ENCODE results near the gene MAT2B. TPM values are rescaled to one million over a fixed set of nuclear protein-coding genes. Genes with fewer than 3 reads are reported as not detected.
A peak's percentile ranks its signal among the peaks of the same experiment; 100 is the strongest.

Gene MAT2B
- total and polyA plus RNA-seq, 5 donors from 2014 or later = 88.9 to 444 (median 406) TPM

GRCh38 chr5:163505049-163505367 is 411 bp upstream of the MAT2B start:
- peak overlapping the region; percentile 95 for H3K4me3 ChIP-seq (ENCODE audit: low read depth, low read length)
- no peaks in the 10 kb centered on the region for H3K9me3 Mint-ChIP-seq
- peak overlapping the region; percentile 99 for H3K27ac ChIP-seq (ENCODE audit: insufficient read depth, low read length, poor library complexity, severe bottlenecking)
- no peaks in the 10 kb centered on the region for H3K36me3 ChIP-seq (ENCODE audit: control insufficient read depth, insufficient read depth, low read length)
- H3K27me3 Mint-ChIP-seq = no peaks in the 10 kb centered on the region
- H3K9me3 ChIP-seq (ENCODE audit: control insufficient read depth in 2 of 2, low read length in 2 of 2) = no peaks in the 10 kb centered on the region
- H3K36me3 Mint-ChIP-seq = peaks cover 4% of the 10 kb centered on the region
- H3K27me3 ChIP-seq (ENCODE audit: control insufficient read depth, insufficient read depth, low read length) = no peaks in the 10 kb centered on the region
- H3K4me1 ChIP-seq (ENCODE audit: control insufficient read depth, insufficient read depth, low read length, poor library complexity, severe bottlenecking) = peaks cover 53% of the 10 kb centered on the region
- peak overlapping the region; percentile 94 to 99 (median 96) for H3K4me3 Mint-ChIP-seq
- H3K27ac Mint-ChIP-seq = peak overlapping the region; percentile 99 to 100 (median 100)
- no peak for DNase-seq
- no peak for ATAC-seq (ENCODE audit: low read depth in 2 of 2)
- peaks cover 11 to 51% (median 42%) of the 10 kb centered on the region in 4 donors for H3K4me1 Mint-ChIP-seq

GRCh38 chr5:163506095-163506457 is 657 bp downstream of the MAT2B start:
- Histone ChIP-seq H3K27me3 (ENCODE audit: control insufficient read depth, insufficient read depth, low read length) (no peaks in the 10 kb centered on the region), H3K27ac (ENCODE audit: insufficient read depth, low read length, poor library complexity, severe bottlenecking) (peak overlapping the region; percentile 99), H3K36me3 (ENCODE audit: control insufficient read depth, insufficient read depth, low read length) (peaks cover 2% of the 10 kb centered on the region), H3K4me3 (ENCODE audit: low read depth, low read length) (peak overlapping the region; percentile 96), H3K9me3 (ENCODE audit: control insufficient read depth in 2 of 2, low read length in 2 of 2) (no peaks in the 10 kb centered on the region), H3K4me1 (ENCODE audit: control insufficient read depth, insufficient read depth, low read length, poor library complexity, severe bottlenecking) (peaks cover 64% of the 10 kb centered on the region)
- Mint-ChIP-seq H3K27me3 (no peaks in the 10 kb centered on the region), H3K4me3 (peak overlapping the region; percentile 94 to 99 (median 96)), H3K36me3 (peaks cover 8% of the 10 kb centered on the region), H3K27ac (peak overlapping the region; percentile 99 to 100 (median 100)), H3K4me1 (peaks cover 6 to 62% (median 49%) of the 10 kb centered on the region in 4 donors), H3K9me3 (no peaks in the 10 kb centered on the region)
- DNase-seq (no peak), ATAC-seq (ENCODE audit: low read depth in 2 of 2) (peak in 1 of 2 donors; percentile 4)

DNA sequence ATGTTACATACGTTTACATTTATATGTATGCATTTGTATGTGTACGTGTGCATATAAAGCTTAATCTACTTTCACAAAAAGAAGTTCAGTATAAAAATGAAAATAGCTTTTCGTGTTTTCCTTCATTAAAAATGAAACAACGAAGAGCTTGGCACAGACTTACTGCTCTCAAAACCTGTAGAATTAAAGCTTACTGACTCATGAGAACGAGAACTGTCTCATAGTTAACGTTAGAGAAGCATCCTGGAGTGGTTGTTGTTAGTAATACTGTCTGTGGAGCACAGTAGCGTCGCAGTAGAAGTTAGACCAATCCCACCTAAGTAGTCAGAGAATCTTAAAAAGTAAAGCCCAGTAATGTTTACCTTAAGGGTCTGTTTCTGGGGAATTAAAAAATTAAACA is 1.3 kb downstream of the MAT2B start:
- DNase-seq (peak in 1 of 3 donors; percentile 54), ATAC-seq (ENCODE audit: low read depth in 2 of 2) (no peak)
- H3K27me3 ChIP-seq (ENCODE audit: control insufficient read depth, insufficient read depth, low read length) = no peaks in the 10 kb centered on the region
- peaks cover 70% of the 10 kb centered on the region for H3K4me1 ChIP-seq (ENCODE audit: control insufficient read depth, insufficient read depth, low read length, poor library complexity, severe bottlenecking)
- peak overlapping the region; percentile 94 to 99 (median 96) for H3K4me3 Mint-ChIP-seq
- H3K4me3 ChIP-seq (ENCODE audit: low read depth, low read length) = peak overlapping the region; percentile 96
- H3K36me3 Mint-ChIP-seq = peaks cover 9% of the 10 kb centered on the region
- H3K9me3 ChIP-seq (ENCODE audit: control insufficient read depth in 2 of 2, low read length in 2 of 2) = no peaks in the 10 kb centered on the region
- peak overlapping the region; percentile 99 for H3K27ac ChIP-seq (ENCODE audit: insufficient read depth, low read length, poor library complexity, severe bottlenecking)
- peak overlapping the region; percentile 99 to 100 (median 100) for H3K27ac Mint-ChIP-seq
- peaks cover 7 to 62% (median 51%) of the 10 kb centered on the region in 4 donors for H3K4me1 Mint-ChIP-seq
- no peaks in the 10 kb centered on the region for H3K27me3 Mint-ChIP-seq
- H3K36me3 ChIP-seq (ENCODE audit: control insufficient read depth, insufficient read depth, low read length) = peaks cover 5% of the 10 kb centered on the region
- no peaks in the 10 kb centered on the region for H3K9me3 Mint-ChIP-seq

- Mint-ChIP-seq H3K4me3 (peak overlapping the region; percentile 94 to 99 (median 96)), H3K27ac (peak overlapping the region; percentile 99 to 100 (median 100)), H3K27me3 (no peaks in the 10 kb centered on the region), H3K36me3 (peaks cover 26% of the 10 kb centered on the region), H3K4me1 (peaks cover 20 to 67% (median 58%) of the 10 kb centered on the region in 4 donors), H3K9me3 (no peaks in the 10 kb centered on the region)
- Histone ChIP-seq H3K27ac (ENCODE audit: insufficient read depth, low read length, poor library complexity, severe bottlenecking) (peak overlapping the region; percentile 99), H3K4me3 (ENCODE audit: low read depth, low read length) (peak overlapping the region; percentile 96), H3K4me1 (ENCODE audit: control insufficient read depth, insufficient read depth, low read length, poor library complexity, severe bottlenecking) (peaks cover 73% of the 10 kb centered on the region), H3K9me3 (ENCODE audit: control insufficient read depth in 2 of 2, low read length in 2 of 2) (no peaks in the 10 kb centered on the region), H3K27me3 (ENCODE audit: control insufficient read depth, insufficient read depth, low read length) (no peaks in the 10 kb centered on the region), H3K36me3 (ENCODE audit: control insufficient read depth, insufficient read depth, low read length) (peaks cover 25% of the 10 kb centered on the region)
- ATAC-seq (ENCODE audit: low read depth in 2 of 2) (no peak), DNase-seq (no peak)
These were observed 3.3 kb downstream of the MAT2B start for GRCh38 chr5:163508753-163509152.

- H3K27me3 Mint-ChIP-seq = no peaks in the 10 kb centered on the region
These were observed 4.0 kb downstream of the MAT2B start for GRCh38 chr5:163509291-163509951.

GRCh38 chr5:163512526-163512925 is 7.1 kb downstream of the MAT2B start:
- Histone ChIP-seq H3K36me3 (ENCODE audit: control insufficient read depth, insufficient read depth, low read length) (peaks cover 62% of the 10 kb centered on the region), H3K4me1 (ENCODE audit: control insufficient read depth, insufficient read depth, low read length, poor library complexity, severe bottlenecking) (peaks cover 59% of the 10 kb centered on the region), H3K4me3 (ENCODE audit: low read depth, low read length) (peak overlapping the region; percentile 69), H3K27me3 (ENCODE audit: control insufficient read depth, insufficient read depth, low read length) (no peaks in the 10 kb centered on the region), H3K27ac (ENCODE audit: insufficient read depth, low read length, poor library complexity, severe bottlenecking) (no peak overlapping the region), H3K9me3 (ENCODE audit: control insufficient read depth in 2 of 2, low read length in 2 of 2) (no peaks in the 10 kb centered on the region)
- peaks cover 48% of the 10 kb centered on the region for H3K36me3 Mint-ChIP-seq
- H3K4me3 Mint-ChIP-seq = peak overlapping the region in 3 of 4 donors; percentile 40 to 68 (median 59)
- ATAC-seq (ENCODE audit: low read depth in 2 of 2) (no peak), DNase-seq (no peak)
- H3K27me3 Mint-ChIP-seq = no peaks in the 10 kb centered on the region
- peak overlapping the region in 2 of 3 donors; percentile 81 to 84 for H3K27ac Mint-ChIP-seq
- no peaks in the 10 kb centered on the region for H3K9me3 Mint-ChIP-seq
- peaks cover 22 to 87% (median 54%) of the 10 kb centered on the region in 4 donors for H3K4me1 Mint-ChIP-seq

More at GRCh38 chr5:163509291-163509951, 4.0 kb downstream of the MAT2B start:
- H3K27ac Mint-ChIP-seq = peak overlapping the region; percentile 99 to 100 (median 100)
- H3K27ac ChIP-seq (ENCODE audit: insufficient read depth, low read length, poor library complexity, severe bottlenecking) = peak overlapping the region; percentile 99
- no peaks in the 10 kb centered on the region for H3K27me3 ChIP-seq (ENCODE audit: control insufficient read depth, insufficient read depth, low read length)
- H3K9me3 Mint-ChIP-seq = no peaks in the 10 kb centered on the region
- H3K36me3 Mint-ChIP-seq = peaks cover 27% of the 10 kb centered on the region
- DNase-seq = peak in 1 of 3 donors; percentile 21
- peaks cover 20 to 67% (median 54%) of the 10 kb centered on the region in 4 donors for H3K4me1 Mint-ChIP-seq
- peak overlapping the region; percentile 96 for H3K4me3 ChIP-seq (ENCODE audit: low read depth, low read length)
- no peaks in the 10 kb centered on the region for H3K9me3 ChIP-seq (ENCODE audit: control insufficient read depth in 2 of 2, low read length in 2 of 2)
- peaks cover 70% of the 10 kb centered on the region for H3K4me1 ChIP-seq (ENCODE audit: control insufficient read depth, insufficient read depth, low read length, poor library complexity, severe bottlenecking)
- ATAC-seq (ENCODE audit: low read depth in 2 of 2) = no peak
- peaks cover 31% of the 10 kb centered on the region for H3K36me3 ChIP-seq (ENCODE audit: control insufficient read depth, insufficient read depth, low read length)
- peak overlapping the region; percentile 94 to 99 (median 96) for H3K4me3 Mint-ChIP-seq

- no peaks in the 10 kb centered on the region for H3K27me3 Mint-ChIP-seq
- ATAC-seq (ENCODE audit: low read depth in 2 of 2) (no peak), DNase-seq (no peak)
- H3K4me1 ChIP-seq (ENCODE audit: control insufficient read depth, insufficient read depth, low read length, poor library complexity, severe bottlenecking) = no peaks in the 10 kb centered on the region
- H3K27me3 ChIP-seq (ENCODE audit: control insufficient read depth, insufficient read depth, low read length) = no peaks in the 10 kb centered on the region
- peaks cover 0 to 6% (median 0%) of the 10 kb centered on the region in 4 donors for H3K4me1 Mint-ChIP-seq
- H3K27ac Mint-ChIP-seq = peak overlapping the region in 1 of 3 donors; percentile 58
- no peak overlapping the region for H3K4me3 Mint-ChIP-seq
- no peak overlapping the region for H3K4me3 ChIP-seq (ENCODE audit: low read depth, low read length)
- peaks cover 0 to 5% (median 0%) of the 10 kb centered on the region in 7 donors for H3K9me3 Mint-ChIP-seq
- H3K27ac ChIP-seq (ENCODE audit: insufficient read depth, low read length, poor library complexity, severe bottlenecking) = no peak overlapping the region
- peaks cover 13% of the 10 kb centered on the region for H3K36me3 ChIP-seq (ENCODE audit: control insufficient read depth, insufficient read depth, low read length)
- no peaks in the 10 kb centered on the region for H3K9me3 ChIP-seq (ENCODE audit: control insufficient read depth in 2 of 2, low read length in 2 of 2)
- peaks cover 10% of the 10 kb centered on the region for H3K36me3 Mint-ChIP-seq
These were observed 19.7 kb downstream of the MAT2B start for GRCh38 chr5:163525096-163525495.

DNA sequence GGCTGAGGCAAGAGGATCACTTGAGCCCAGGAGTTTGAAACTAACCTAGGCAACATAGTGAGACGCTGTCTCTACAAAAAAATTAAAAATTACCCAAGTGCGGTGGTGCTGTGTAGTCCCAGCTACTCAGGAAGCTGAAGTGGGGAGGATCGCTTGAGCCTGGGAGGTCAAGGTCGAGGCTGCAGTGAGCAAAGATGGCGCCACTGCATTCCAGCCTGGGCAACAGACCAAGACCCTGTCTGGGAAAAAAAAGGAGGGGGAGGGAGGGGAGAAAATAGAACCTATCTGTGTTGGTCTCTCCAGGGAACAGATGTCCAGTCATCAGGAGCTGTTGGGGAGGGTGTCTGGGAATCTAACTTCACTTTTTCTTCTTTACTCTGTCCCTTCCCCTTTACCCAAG is 24.3 kb downstream of the MAT2B start:
- no peak overlapping the region for H3K27ac Mint-ChIP-seq
- no peak for ATAC-seq (ENCODE audit: low read depth in 2 of 2)
- H3K27me3 Mint-ChIP-seq = peaks cover 15% of the 10 kb centered on the region

More for the DNA sequence above, 24.3 kb downstream of the MAT2B start:
- DNase-seq = no peak
- no peaks in the 10 kb centered on the region for H3K4me1 Mint-ChIP-seq
- Histone ChIP-seq H3K27ac (ENCODE audit: insufficient read depth, low read length, poor library complexity, severe bottlenecking) (no peak overlapping the region), H3K9me3 (ENCODE audit: control insufficient read depth in 2 of 2, low read length in 2 of 2) (no peaks in the 10 kb centered on the region), H3K4me1 (ENCODE audit: control insufficient read depth, insufficient read depth, low read length, poor library complexity, severe bottlenecking) (no peaks in the 10 kb centered on the region), H3K36me3 (ENCODE audit: control insufficient read depth, insufficient read depth, low read length) (no peaks in the 10 kb centered on the region), H3K4me3 (ENCODE audit: low read depth, low read length) (no peak overlapping the region), H3K27me3 (ENCODE audit: control insufficient read depth, insufficient read depth, low read length) (peaks cover 2% of the 10 kb centered on the region)
- no peaks in the 10 kb centered on the region for H3K36me3 Mint-ChIP-seq
- H3K4me3 Mint-ChIP-seq = no peak overlapping the region
- peaks cover 0 to 5% (median 0%) of the 10 kb centered on the region in 7 donors for H3K9me3 Mint-ChIP-seq
